Right lobe of liver (tissue), 4 donors: ENCODE results near the gene PLXNC1.

Experiments used
- CTCF ChIP-seq, 4 donors: fragments of 200-600 bp in 3 of 4; fragments of 450-650 bp in 1 of 4; IDR thresholded peaks; one replicate each; pipeline versions ENCODE4 v1.5.1 to v1.8.0; 2016 to 2022; ENCODE audit warnings: antibody characterized with exemption in 4 of 4, mild to moderate bottlenecking in 2 of 4
- POLR2A ChIP-seq: fragments of 450-650 bp; IDR thresholded peaks from one replicate; pipeline ENCODE4 v1.6.1; 2017; ENCODE audit warnings: antibody characterized with exemption, mild to moderate bottlenecking
- donor health status: DM: no; HTN: no; CAD: no.
- donor health status: DM: no; HTN: no; CAD: no.
- donor health status: DM: no; HTN: yes; CAD: no.

GRCh38 chr12:94186278-94187241, 38.2 kb downstream of the PLXNC1 start:
- TF ChIP-seq CTCF (IDR thresholded peaks at IDR 0.05) (no peak), POLR2A (no peak)
